ENCODE data around the gene WDR4. TPM values are rescaled to one million over a fixed set of nuclear protein-coding genes. Genes with fewer than 3 reads are reported as not detected.

WDR4 gene
- total and polyA plus RNA-seq, 2 of the 13 experiments (the other 11 are each of a cell fraction or from before 2014, with no cell fraction given), result 11.3 to 14.4 TPM

GRCh38 chr21:42892931-42893755, 13.8 kb upstream of the WDR4 start, which contains the start of gene NDUFV3 (continued):
- TF ChIP-seq HIVEP1 (CRISPR knock-in tag; IDR thresholded peaks at IDR 0.05), result peak; percentile 83
- TF ChIP-seq ARID3A (IDR thresholded peaks at IDR 0.05; ENCODE audit: low read depth, low read length), result no peak
- TF ChIP-seq HNRNPUL1 (IDR thresholded peaks at IDR 0.05; ENCODE audit: low read depth, low read length), result peak; percentile 46; the same call in 1 of the 2 replicates
- TF ChIP-seq, protein P1, sequence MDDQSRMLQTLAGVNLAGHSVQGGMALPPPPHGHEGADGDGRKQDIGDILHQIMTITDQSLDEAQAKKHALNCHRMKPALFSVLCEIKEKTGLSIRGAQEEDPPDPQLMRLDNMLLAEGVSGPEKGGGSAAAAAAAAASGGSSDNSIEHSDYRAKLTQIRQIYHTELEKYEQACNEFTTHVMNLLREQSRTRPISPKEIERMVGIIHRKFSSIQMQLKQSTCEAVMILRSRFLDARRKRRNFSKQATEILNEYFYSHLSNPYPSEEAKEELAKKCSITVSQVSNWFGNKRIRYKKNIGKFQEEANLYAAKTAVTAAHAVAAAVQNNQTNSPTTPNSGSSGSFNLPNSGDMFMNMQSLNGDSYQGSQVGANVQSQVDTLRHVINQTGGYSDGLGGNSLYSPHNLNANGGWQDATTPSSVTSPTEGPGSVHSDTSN (CRISPR knock-in tag; IDR thresholded peaks at IDR 0.05; ENCODE audit: borderline replicate concordance), result 0 out of 2 replicates have a peak, but pooled peaks have one; percentile 56
- TF ChIP-seq SALL1 (CRISPR knock-in tag; IDR thresholded peaks at IDR 0.05), result peak; percentile 48; the same call in 1 of the 2 replicates
- TF ChIP-seq SAFB2 (CRISPR knock-in tag; IDR thresholded peaks at IDR 0.05; ENCODE audit: borderline replicate concordance, low read depth), result 0 out of 2 replicates have a peak, but pooled peaks have one; percentile 82
- TF ChIP-seq RXRB (CRISPR knock-in tag; IDR thresholded peaks at IDR 0.05; ENCODE audit: borderline replicate concordance), result peak; percentile 16; the same call in 1 of the 2 replicates
- TF ChIP-seq ZMAT3 (CRISPR knock-in tag; conservative IDR thresholded peaks at IDR 0.05), result no peak
- TF ChIP-seq ZNF18 (CRISPR knock-in tag; IDR thresholded peaks at IDR 0.05; ENCODE audit: insufficient replicate concordance), result peak; percentile 63
- TF ChIP-seq ZNF746 (CRISPR knock-in tag; IDR thresholded peaks at IDR 0.05), result 0 out of 2 replicates have a peak, but pooled peaks have one; percentile 53
- no peak for TF ChIP-seq BCLAF1 (IDR thresholded peaks at IDR 0.05)
- TF ChIP-seq ZNF160 (CRISPR knock-in tag; IDR thresholded peaks at IDR 0.05), result no peak
- TF ChIP-seq PAX8 (CRISPR knock-in tag; IDR thresholded peaks at IDR 0.05; ENCODE audit: borderline replicate concordance), result peak; percentile 83; the same call in 1 of the 2 replicates
- TF ChIP-seq AKAP8 (CRISPR knock-in tag; IDR thresholded peaks at IDR 0.05), result peak; percentile 67; the same call in 1 of the 2 replicates
- TF ChIP-seq ZSCAN5A (CRISPR knock-in tag; IDR thresholded peaks at IDR 0.05; ENCODE audit: borderline replicate concordance), result no peak; the same call in 1 of the 2 replicates

All from HepG2 (cell line).